ENCODE measurements around the gene ZNF750.

The ZNF750 gene

GRCh38 chr17:82859431-82860403 lies 19.9 kb upstream of the ZNF750 start:
- DNase-seq = peak; percentile 96

DNA sequence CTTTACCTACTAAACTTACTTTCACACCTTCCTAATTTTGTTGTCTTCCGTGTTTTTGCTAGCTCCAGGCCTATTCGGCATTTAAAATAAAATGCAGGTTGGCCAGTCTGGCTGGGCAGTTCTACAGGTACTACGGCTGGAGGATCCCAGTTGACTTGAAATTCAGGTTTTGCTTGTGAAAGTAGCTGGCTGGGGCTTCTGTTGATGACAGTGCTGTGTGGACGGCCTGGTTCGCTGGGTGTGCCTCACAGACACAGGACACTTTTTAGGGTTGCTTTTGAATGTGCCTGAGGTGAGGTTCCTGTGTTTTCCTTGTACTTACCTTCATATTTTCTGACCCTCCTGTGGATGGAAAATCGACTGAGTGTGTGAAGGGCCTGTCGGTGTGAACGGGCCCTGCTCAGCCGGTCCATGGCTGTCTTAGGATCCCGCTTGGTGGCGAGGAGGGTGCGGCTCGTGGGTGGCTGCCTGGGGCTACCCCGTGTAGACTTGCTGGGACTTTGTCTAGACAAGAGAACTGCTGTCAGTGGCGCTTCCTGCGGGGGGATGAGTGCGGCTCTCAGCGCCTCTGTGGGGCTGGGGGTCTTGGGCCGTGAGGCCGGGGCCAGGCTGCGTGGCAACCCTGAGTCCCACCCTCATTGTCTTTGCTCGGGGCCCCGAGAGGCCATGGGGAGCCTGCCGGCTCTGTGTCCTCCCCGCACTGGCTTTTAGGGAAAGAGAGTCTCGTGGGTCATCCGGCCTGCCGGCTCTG lies 18.7 kb upstream of the ZNF750 start:
- peak; percentile 96 for DNase-seq

DNA sequence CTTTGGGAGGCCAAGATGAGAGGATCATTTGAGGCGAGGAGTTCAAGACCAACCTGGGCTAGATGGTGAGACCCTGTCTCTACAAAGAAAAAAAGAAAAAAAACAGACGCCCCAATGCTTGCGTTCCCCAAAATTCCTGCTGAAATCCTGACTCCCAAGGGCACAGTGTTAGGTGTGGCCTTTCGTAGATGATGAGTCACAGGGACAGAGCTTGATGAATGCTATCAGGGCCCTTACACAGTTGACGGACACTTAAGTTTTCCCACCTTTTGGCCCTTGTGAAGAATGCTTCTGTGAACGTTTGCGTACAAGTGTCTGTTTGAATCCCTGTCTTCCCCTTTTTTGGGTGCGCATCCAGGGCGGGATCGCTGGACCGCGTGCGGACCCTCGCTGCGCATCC lies 16.5 kb upstream of the ZNF750 start:
- DNase-seq = no peak

- DNase-seq = no peak
Observed at GRCh38 chr17:82854226-82854625, 14.4 kb upstream of the ZNF750 start.

GRCh38 chr17:82851381-82851780 lies 11.6 kb upstream of the ZNF750 start:
- no peak for DNase-seq

DNA sequence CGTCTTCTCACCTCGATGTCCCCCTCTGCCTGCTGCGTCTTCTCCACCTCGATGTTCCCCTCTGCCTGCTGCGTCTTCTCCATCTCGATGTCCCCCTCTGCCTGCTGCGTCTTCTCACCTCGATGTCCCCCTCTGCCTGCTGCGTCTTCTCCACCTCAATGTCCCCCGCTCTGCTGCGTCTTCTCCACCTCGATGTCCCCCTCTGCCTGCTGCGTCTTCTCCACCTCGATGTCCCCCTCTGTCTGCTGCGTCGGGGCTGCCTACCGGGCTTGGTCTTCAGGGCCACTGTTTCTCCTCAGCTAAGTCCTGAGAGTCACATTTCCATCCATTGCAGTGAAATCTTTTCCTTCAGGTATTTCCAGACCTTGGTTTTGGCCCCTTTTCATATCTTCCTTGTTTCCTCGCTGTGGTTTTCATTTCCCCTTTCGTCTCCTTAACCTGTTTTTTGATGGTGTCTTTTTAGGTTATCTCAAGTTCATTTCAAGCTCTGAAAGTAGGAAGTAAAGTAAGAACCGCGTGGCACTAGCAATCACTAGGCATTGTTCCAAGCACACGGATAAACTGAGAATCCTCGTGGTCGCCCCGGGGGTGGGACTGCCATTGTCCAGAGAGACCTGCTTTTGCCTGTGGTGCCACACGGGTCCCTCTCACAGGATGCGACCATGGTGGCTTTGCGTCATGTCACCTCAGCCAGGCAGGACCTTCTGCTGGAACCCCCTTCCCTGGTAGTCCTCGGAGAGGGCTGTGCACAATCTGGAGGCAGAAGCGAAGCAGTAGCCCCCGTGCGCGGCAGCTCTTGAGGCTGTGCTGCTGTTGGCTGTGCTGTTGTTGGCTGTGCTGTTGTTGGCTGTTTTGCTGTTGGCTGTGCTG lies 9.5 kb upstream of the ZNF750 start:
- DNase-seq = no peak

DNA sequence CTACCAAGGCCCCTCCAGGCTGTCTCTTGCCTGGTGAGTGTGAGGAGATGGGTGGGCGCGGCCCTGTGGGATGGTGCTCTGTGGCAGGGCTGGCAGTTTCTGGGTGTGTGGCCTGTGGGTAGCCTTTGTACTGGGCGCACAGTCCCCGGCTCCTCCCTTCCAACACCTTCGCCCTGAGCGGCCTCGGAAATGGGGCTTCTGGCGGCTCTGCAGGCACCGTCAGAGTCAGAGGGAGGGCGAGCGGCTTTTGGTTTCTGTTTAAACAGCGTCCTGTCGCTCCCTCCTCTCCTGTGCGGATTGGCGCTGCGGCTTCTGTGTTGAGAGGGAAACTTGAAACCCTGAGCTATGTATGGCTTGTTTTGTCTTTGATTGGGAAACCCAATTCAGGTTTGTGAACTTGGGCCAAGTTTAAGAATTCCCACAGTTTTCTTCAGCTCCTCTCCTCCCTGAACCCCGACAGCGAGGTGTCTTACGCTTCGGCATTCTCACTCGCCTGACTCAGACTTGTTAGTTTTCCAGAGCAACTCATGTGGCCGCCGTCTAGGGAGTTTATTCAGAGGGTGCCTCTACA lies 8.3 kb upstream of the ZNF750 start:
- DNase-seq = peak; percentile 48

GRCh38 chr17:82846061-82846691 lies 6.4 kb upstream of the ZNF750 start:
- DNase-seq = peak; percentile 54

GRCh38 chr17:82845163-82845807 lies 5.5 kb upstream of the ZNF750 start:
- DNase-seq = peak; percentile 62

DNA sequence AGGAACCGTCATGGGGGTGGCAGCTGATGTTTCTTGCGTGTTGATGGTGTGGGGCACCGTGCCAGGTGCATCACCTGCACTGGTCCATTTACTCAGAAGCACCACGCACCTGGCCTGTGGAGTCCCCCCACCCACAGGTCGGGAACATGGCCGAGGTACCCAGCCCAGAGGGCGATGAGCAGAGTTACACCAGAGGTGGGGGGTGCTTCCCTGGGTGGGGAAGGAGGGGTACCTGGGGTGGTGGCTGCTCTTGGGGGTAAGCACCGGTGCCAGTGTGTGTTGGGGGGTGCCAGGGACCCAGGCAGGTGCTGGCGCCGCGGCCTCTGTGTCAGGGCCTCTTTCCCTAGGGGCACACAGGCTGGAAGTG lies 5.0 kb upstream of the ZNF750 start:
- peak; percentile 47 for DNase-seq

DNA sequence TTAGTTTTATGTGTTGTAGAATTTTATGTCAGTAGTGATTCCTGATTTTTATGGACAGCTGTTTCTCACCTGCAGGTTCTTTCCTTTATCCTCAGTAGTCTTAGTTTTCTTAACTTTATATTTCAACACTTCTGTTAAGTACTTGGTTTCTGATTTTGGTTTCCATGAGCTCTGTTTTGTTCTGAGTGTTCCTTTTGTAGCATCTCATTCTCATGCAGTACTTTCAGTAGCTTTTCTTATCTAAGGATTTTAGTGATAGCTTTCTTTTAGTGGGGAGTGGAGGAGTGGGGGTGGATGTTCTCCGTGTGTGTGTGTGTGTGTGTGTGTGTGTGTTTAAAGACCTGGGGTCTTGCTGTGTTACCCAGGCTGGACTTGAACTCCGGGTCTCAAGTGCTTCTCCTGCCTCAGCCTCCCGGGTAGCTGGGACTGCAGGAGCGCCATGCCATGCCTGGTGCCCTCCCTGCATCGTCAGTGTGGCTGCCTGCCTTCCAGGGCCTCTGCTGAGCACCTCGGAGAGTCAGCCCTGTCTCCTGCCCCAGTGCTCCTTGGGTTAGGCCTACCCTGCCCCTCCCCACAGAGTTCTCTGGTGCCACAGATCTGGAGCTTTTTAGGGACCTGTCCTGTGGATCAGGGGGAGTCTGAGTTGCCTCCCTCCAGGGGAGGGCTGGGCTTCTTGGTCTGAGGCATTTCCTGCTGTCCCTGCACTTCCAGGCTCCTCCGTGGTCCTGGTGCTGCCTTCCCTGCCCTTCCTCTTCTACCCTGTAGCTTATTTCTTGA lies 4.3 kb upstream of the ZNF750 start:
- peak; percentile 57 for DNase-seq

DNA sequence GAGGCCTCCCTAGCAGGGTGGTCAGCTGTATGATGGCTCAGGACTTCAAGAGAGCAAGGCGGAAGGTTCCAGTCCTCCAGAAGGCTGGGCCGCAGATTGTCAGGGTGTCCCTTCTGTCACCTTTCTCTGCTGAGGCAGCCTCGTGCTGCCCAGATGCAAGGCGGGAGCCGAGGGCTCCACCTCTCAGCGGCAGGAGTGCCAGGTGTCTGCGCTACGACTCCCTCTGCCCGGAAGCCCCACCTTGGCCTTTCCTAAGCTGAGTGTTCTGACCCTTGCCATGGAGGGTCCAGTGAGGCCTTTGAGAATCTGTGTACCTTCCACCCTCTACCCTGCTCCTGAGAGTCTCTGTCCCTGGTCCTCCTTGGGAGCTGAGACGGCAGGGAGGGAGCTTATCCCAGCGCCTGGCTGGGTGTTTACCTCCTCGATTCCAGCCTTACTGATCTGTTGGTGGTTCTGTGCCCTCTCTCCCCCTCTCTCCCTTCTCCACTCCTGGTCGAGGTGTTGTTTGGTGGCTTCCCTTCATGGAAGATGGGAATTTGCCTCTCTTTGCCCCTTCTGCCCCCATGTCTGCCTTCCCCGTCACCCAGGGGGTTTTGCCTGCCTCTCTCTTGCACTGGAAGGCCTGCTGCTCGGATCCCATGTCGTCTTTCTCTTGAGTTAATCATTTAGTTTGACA lies 2.2 kb upstream of the ZNF750 start:
- DNase-seq = peak; percentile 53

- DNase-seq = peak; percentile 86
Observed at GRCh38 chr17:82840431-82840831, 609 bp upstream of the ZNF750 start.

DNA sequence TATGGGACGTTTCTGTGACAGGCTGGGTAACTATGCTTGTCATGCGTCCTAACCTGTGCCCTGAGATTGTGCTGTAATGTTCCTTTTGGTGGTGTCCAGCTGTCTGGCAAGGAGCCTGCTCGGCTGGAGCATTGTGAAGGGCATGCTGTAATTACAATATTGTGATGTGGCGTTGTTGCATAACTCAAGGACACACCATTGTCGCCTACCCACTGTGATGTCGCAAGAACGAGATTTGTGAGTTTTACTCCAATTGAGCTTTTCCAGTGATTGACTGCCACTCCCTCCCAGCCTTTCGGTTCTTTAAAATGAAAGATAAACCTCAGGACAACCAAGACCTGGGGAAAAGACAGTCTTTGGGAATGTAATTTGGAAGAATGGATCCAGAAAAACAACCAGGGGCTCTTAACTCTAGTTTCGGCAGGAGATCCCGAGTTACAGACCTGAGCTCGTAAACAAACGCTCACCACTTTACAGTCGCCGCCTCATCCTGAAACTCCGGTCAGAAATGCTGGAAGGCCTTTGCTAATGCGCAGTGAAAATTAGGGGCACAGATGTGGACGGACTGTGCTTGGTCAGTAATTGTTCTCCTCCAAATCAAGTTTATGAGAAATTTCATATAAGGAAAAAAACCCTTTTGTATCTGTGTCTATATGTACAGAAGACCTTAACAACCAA lies 1.3 kb downstream of the ZNF750 start:
- no peak for DNase-seq

DNA sequence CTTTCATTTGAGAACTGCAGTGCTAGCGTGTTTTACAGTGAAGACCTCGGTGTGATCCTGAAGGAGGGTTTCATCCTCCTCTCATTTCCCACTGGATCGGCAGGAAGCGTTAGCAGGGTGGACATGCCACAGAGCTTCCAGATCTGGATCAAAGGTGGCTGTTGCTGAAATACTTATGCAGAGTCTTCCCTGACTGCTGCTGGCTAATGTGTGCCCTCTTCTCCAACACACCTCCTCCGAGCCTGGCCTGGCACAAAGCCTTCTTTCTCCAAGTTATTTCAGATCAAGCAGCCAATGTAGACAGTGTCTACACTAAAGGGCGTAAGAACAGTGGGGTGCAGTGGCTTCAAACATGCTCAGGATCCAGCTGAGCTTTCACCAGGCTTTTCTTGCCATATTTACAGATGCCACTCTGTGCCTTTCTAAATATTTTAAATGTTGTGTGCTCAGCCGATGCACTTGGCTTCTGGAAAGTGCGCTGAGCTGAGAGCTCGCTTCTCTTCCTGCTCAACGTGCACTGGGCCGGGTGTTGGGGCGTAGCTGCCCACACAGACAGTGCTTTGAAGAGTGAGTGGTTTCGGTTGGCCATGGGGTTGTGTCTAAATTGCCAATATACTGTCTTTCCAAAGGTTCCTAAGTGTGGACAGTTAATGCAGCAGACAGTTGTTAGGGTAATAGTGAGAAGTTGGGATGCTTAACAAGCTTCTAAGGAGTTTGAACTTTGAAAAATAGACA lies 2.1 kb downstream of the ZNF750 start:
- DNase-seq = no peak

DNA sequence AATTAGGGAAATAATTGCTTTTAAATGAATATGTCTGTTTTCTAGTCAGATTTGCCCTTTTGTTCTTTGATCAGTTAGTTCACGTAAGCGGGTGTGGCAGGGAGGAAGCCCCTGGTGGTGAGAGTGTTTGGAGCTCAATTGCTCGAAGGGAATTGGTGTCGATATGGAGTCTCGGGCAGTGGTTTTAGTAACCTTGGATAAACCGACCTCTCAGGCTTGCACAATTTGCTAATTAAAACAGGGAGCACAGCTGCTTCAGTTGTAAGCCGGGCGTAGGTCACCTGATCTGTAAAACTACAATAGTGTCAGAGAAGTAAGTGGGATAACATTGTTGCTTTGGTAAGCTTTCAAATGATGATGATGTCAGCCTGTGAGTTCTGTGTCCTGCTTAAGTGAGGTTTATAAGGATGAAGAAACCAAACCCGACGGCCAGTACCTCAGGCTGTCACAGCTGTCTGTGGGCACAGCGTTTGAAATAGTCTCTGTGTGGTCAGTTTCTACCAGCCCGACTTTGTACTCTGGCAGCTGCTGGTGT lies 2.9 kb downstream of the ZNF750 start:
- no peak for DNase-seq

GRCh38 chr17:82835766-82836512 lies 3.9 kb downstream of the ZNF750 start:
- peak; percentile 90 for DNase-seq

GRCh38 chr17:82835122-82835521 lies 4.7 kb downstream of the ZNF750 start:
- no peak for DNase-seq

All from islet precursor cell (in vitro differentiated cells).